IMR-90 (cell line): ENCODE data around the gene DGKZ. TPM values are rescaled to one million over a fixed set of nuclear protein-coding genes. Genes with fewer than 3 reads are reported as not detected.
A peak's percentile ranks its signal among the peaks of the same experiment; 100 is the strongest.

Source experiments
- ATAC-seq: fragments of 200-7000 bp; cut with Tn5 transposase; 2 replicates; pipeline ENCODE4 v1.9.1; 2020; ENCODE audit warnings: low read depth, mild to moderate bottlenecking, moderate library complexity
- BruUV-seq: library from RNA; stranded (reverse); fragments of 400-500 nt; replicated peaks from 2 replicates; lab custom pipeline; 2021; lab: Mats Ljungman, UMichigan
- CTCF ChIA-PET: fragments of 300-600 bp; formaldehyde crosslinking; extraction: SDS; loops from one replicate; lab custom pipeline; 2021; ENCODE audit warnings: antibody characterized with exemption; lab: Yijun Ruan, JAX
- POLR2A ChIA-PET: fragments of 300-600 bp; sonication (Branson Sonifier 250); formaldehyde crosslinking; loops from one replicate; lab custom pipeline; 2022; ENCODE audit warnings: antibody characterized with exemption; ENCODE audit not compliant: unreplicated experiment; lab: Charles Lee
- DNase-seq: peaks from one replicate; pipeline ENCODE4 v3.0.0; 2013
- H2AFZ ChIP-seq: replicated peaks from 2 replicates; pipeline ENCODE3; 2013; ENCODE audit warnings: low read length, mild to moderate bottlenecking; ENCODE audit not compliant: poor library complexity
- H2AK5ac ChIP-seq: 2 replicates; pipeline ENCODE4 v1.6.1; 2013; ENCODE audit warnings: low read depth, low read length, inconsistent platforms
- H2AK9ac ChIP-seq: replicated peaks from 2 replicates; pipeline ENCODE3; 2013; ENCODE audit warnings: mild to moderate bottlenecking, low read depth, low read length, moderate library complexity; ENCODE audit not compliant: poor library complexity
- H2BK120ac ChIP-seq: 2 replicates; pipeline ENCODE4 v1.6.1; 2013; ENCODE audit warnings: low read depth, low read length, inconsistent platforms
- H2BK15ac ChIP-seq: 3 replicates; pipeline ENCODE4 v1.6.1; 2013; ENCODE audit warnings: low read depth, low read length, inconsistent platforms
- H2BK20ac ChIP-seq: 2 replicates; pipeline ENCODE4 v1.6.1; 2013; ENCODE audit warnings: low read depth, mild to moderate bottlenecking, inconsistent platforms, low read length, moderate library complexity
- H2BK5ac ChIP-seq: 2 replicates; pipeline ENCODE4 v1.6.1; 2013; ENCODE audit warnings: mild to moderate bottlenecking, low read depth, low read length, inconsistent platforms; ENCODE audit not compliant: poor library complexity, severe bottlenecking
- H3K14ac ChIP-seq: replicated peaks from 2 replicates; pipeline ENCODE4 v1.6.1; 2013; ENCODE audit warnings: low read depth, low read length, inconsistent platforms
- H3K18ac ChIP-seq: 2 replicates; pipeline ENCODE4 v1.6.1; 2013; ENCODE audit warnings: low read depth, low read length, control low read depth
- H3K23ac ChIP-seq: 2 replicates; pipeline ENCODE4 v1.6.1; 2013; ENCODE audit warnings: low read depth, low read length, inconsistent platforms
- H3K27ac ChIP-seq: 2 replicates; pipeline ENCODE4 v1.5.1; 2013; ENCODE audit warnings: mild to moderate bottlenecking, control low read depth, low read length; ENCODE audit not compliant: insufficient read depth
- H3K27me3 ChIP-seq: 2 replicates; pipeline ENCODE4 v1.6.1; 2013; ENCODE audit warnings: low read length; ENCODE audit not compliant: control insufficient read depth, insufficient read depth
- H3K36me3 ChIP-seq: 2 replicates; pipeline ENCODE4 v1.6.1; 2013; ENCODE audit warnings: low read length, mixed read lengths; ENCODE audit not compliant: control insufficient read depth, insufficient read depth
- H3K4ac ChIP-seq: 2 replicates; pipeline ENCODE4 v1.6.1; 2013; ENCODE audit warnings: low read depth, low read length, inconsistent platforms
- H3K4me1 ChIP-seq: 2 replicates; pipeline ENCODE4 v1.6.1; 2013; ENCODE audit warnings: low read length, mixed read lengths; ENCODE audit not compliant: control insufficient read depth, insufficient read depth
- H3K4me2 ChIP-seq: 2 replicates; pipeline ENCODE4 v1.6.1; 2013; ENCODE audit warnings: low read depth, mild to moderate bottlenecking, control low read depth, low read length, moderate library complexity
- H3K4me3 ChIP-seq: 2 replicates; pipeline ENCODE4 v1.5.1; 2013; ENCODE audit warnings: low read depth, mild to moderate bottlenecking, control low read depth, low read length, moderate library complexity; ENCODE audit not compliant: insufficient read depth
- H3K56ac ChIP-seq: 2 replicates; pipeline ENCODE4 v1.6.1; 2013; ENCODE audit warnings: low read length, inconsistent platforms; ENCODE audit not compliant: insufficient read depth; ENCODE audit errors: extremely low read depth
- H3K79me1 ChIP-seq, 2 experiments: 2 replicates each; pipeline ENCODE4 v1.6.1; 2013; ENCODE audit warnings: low read length in 2 of 2, inconsistent platforms in 1 of 2, low read depth in 1 of 2
- H3K9ac ChIP-seq: 2 replicates; pipeline ENCODE4 v1.6.1; 2013; ENCODE audit warnings: low read depth, low read length, control low read depth
- H3K9me1 ChIP-seq: 2 replicates; pipeline ENCODE4 v1.6.1; 2013; ENCODE audit warnings: low read length, inconsistent platforms; ENCODE audit not compliant: insufficient read depth
- H3K9me3 ChIP-seq: 2 replicates; pipeline ENCODE4 v1.6.1; 2013; ENCODE audit warnings: low read length; ENCODE audit not compliant: control insufficient read depth, insufficient read depth
- H4K20me1 ChIP-seq: 2 replicates; pipeline ENCODE4 v1.6.1; 2013; ENCODE audit warnings: low read length, inconsistent platforms; ENCODE audit not compliant: insufficient read depth
- H4K5ac ChIP-seq: 2 replicates; pipeline ENCODE4 v1.6.1; 2013; ENCODE audit warnings: mild to moderate bottlenecking, low read depth, low read length, control low read depth
- H4K8ac ChIP-seq, 2 experiments: 2 replicates each; pipeline ENCODE4 v1.6.1; 2013; ENCODE audit warnings: low read depth in 2 of 2, low read length in 2 of 2, control low read depth in 1 of 2, inconsistent platforms in 1 of 2
- H4K91ac ChIP-seq: 2 replicates; pipeline ENCODE4 v1.6.1; 2013; ENCODE audit warnings: low read depth, low read length, inconsistent platforms; ENCODE audit not compliant: insufficient read depth
- BHLHE40 ChIP-seq: fragments of 150-350 bp; IDR thresholded peaks from 2 replicates; pipeline ENCODE4 v1.6.1; 2016; ENCODE audit warnings: mild to moderate bottlenecking, low read depth, low read length
- FOS ChIP-seq: fragments of 150-350 bp; IDR thresholded peaks from 2 replicates; pipeline ENCODE4 v1.6.1; 2016; ENCODE audit warnings: low read depth, low read length
- MAZ ChIP-seq: IDR thresholded peaks from 2 replicates; pipeline ENCODE4 v1.6.1; 2012; ENCODE audit warnings: low read depth, mild to moderate bottlenecking, low read length, improper control_type of control experiment, moderate library complexity, borderline replicate concordance
- MXI1 ChIP-seq: IDR thresholded peaks from 2 replicates; pipeline ENCODE4 v1.6.1; 2012; ENCODE audit warnings: low read depth, mild to moderate bottlenecking, low read length, moderate library complexity, borderline replicate concordance
- POLR2A ChIP-seq: IDR thresholded peaks from 2 replicates; pipeline ENCODE4 v1.6.1; 2012; ENCODE audit warnings: mild to moderate bottlenecking, low read depth, low read length
- SMC3 ChIP-seq: fragments of 150-350 bp; IDR thresholded peaks from 2 replicates; pipeline ENCODE4 v1.6.1; 2016; ENCODE audit warnings: low read depth, mild to moderate bottlenecking, antibody characterized with exemption, low read length, moderate library complexity
- WGBS, 2 experiments: methylation state at CpG; one replicate each; pipeline versions ENCODE4 v1.1.5 to v1.1.7; 2013; ENCODE audit warnings: missing lambda C conversion rate in 2 of 2; ENCODE audit not compliant: insufficient read length in 1 of 2; ENCODE audit errors: extremely low coverage in 2 of 2; 5-methylcytosine and 5-hydroxymethylcytosine counted together
- dilution Hi-C: fragments of 300-500 bp; cut with HindIII; formaldehyde crosslinking; loops from one replicate; pipeline ENCODE4 v1.14.3; 2018; ENCODE audit warnings: low sequenced_read_pairs; ENCODE audit not compliant: unreplicated experiment
- in situ Hi-C: fragments of 300-500 bp; cut with MboI; formaldehyde crosslinking; loops from 3 replicates; pipeline ENCODE4 v1.14.3; 2019; ENCODE audit warnings: low sequenced_read_pairs, inconsistent platforms, mixed read lengths
- intact Hi-C: fragments of 100-400 bp; cut with micrococcal nuclease; formaldehyde crosslinking; loops from 2 replicates; pipeline ENCODE4 v1.10.0; 2022
- polyA plus RNA-seq, 3 experiments: library from polyadenylated mRNA; depleted of rRNA; stranded (reverse); fragments of >200 nt; gene quantifications; 2 replicates each; pipeline ENCODE4 v1.2.3, GENCODE V29; 2012; ENCODE audit warnings: low replicate concordance in 1 of 3
- total RNA-seq: library from RNA; depleted of rRNA; stranded (reverse); fragments of >200 nt; gene quantifications from 2 replicates; pipeline ENCODE4 v1.2.3, GENCODE V29; 2012
- TF ChIP-seq, protein P1 (sequence below): fragments of 150-350 bp; IDR thresholded peaks from 2 replicates; pipeline ENCODE4 v1.6.1; 2016; ENCODE audit warnings: low read depth, mild to moderate bottlenecking, low read length, moderate library complexity, borderline replicate concordance

DGKZ gene
- total and polyA plus RNA-seq, 2 of the 4 experiments (the other 2 are of a cell fraction), result 46.8 to 62.0 TPM

DNA sequence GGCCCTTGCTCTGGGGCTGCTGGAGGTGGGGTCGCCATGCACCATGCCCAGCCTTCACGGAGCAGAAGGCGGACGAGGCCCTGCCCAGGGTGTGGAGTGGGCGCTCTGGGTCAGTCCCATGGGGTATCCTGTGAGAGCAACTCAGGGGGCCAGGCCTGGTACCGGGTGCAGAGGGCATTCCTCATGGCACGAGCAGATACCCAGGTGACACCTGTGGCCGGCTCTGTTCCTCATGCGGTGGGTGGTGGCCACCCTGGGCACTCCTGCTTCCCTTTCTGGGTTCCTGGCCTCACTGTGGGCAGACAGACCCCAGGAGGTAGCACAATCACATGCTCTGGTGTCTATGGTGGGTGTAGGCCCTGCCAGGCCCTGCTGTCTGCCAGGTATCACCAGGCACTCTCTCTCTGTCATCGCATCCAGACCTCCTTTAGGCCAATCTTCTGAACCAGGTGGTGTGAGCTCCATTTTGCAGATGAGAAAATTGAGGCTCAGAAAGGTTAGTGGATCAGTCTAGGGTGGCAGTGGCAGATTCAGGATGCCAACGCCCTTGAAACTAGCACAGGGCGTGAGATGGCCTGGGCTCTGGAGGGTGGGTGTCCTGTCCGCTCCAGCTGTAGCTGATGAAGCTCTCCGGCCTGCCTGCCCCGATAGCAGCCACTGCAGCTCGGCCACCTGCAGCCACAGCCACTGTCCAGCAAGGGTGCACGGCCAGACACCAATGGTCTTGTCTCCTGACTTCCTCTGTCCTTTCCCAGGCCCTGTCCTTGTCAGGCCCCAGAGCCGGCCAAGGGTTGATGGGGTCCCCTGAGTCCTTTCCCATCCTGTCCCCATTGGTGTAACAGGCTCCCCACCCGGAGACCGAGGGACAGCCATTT lies 15.1 kb downstream of the DGKZ start:
- Histone ChIP-seq H3K27ac (peak overlapping the region; percentile 48), H3K9me3 (no peaks in the 10 kb centered on the region), H3K14ac (peak overlapping the region; percentile 87), H3K18ac (peak overlapping the region; percentile 79), H3K4me3 (no peak overlapping the region), H2AK9ac (peak overlapping the region; percentile 73), H2AK5ac (peak overlapping the region; percentile 98), H3K36me3 (no peaks in the 10 kb centered on the region), H3K23ac (peak overlapping the region; percentile 93), H3K9ac (peak overlapping the region; percentile 49), H3K9me1 (peaks cover 10% of the 10 kb centered on the region), H4K91ac (peak overlapping the region; percentile 80), H4K5ac (peak overlapping the region; percentile 85), H2BK5ac (peak overlapping the region; percentile 67), H4K8ac (peak overlapping the region in 1 of 2 experiments; percentile 93; a peak in 2 of 4 replicates), H4K20me1 (peaks cover 21% of the 10 kb centered on the region), H3K56ac (no peak overlapping the region), H3K4me1 (peaks cover 37% of the 10 kb centered on the region), H3K79me1 (peaks cover 41 to 61% of the 10 kb centered on the region in 2 experiments), H2BK120ac (peak overlapping the region; percentile 76), H3K27me3 (no peaks in the 10 kb centered on the region), H2BK15ac (peak overlapping the region; percentile 58; the same call in 1 of the 3 replicates), H3K4ac (peak overlapping the region; percentile 80), H2AFZ (peak overlapping the region; percentile 78), H2BK20ac (no peak overlapping the region; the same call in 1 of the 2 replicates), H3K4me2 (peak overlapping the region; percentile 41; the same call in 1 of the 2 replicates)
- POLR2A ChIA-PET, result no interaction called here
- CTCF ChIA-PET, result interaction anchor here (0.9 kb wide), 1 partner anchor 15 kb away, joined by 5 read pairs; the partner anchor contains the start of gene DGKZ
- in situ Hi-C loops, result no loop called here
- WGBS, 2 experiments, result 92% methylated on average over 13 of the region's 20 CpGs; no CpG with 5 or more reads in 1 of the 2 experiments
- TF ChIP-seq, protein P1, sequence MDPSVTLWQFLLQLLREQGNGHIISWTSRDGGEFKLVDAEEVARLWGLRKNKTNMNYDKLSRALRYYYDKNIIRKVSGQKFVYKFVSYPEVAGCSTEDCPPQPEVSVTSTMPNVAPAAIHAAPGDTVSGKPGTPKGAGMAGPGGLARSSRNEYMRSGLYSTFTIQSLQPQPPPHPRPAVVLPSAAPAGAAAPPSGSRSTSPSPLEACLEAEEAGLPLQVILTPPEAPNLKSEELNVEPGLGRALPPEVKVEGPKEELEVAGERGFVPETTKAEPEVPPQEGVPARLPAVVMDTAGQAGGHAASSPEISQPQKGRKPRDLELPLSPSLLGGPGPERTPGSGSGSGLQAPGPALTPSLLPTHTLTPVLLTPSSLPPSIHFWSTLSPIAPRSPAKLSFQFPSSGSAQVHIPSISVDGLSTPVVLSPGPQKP, result no peak
- TF ChIP-seq FOS (no peak), BHLHE40 (no peak), POLR2A (no peak), SMC3 (no peak), MAZ (no peak), MXI1 (no peak)
- BruUV-seq, result no TSS peak
- intact Hi-C loops, result no loop called here
- DNase-seq (no peak), ATAC-seq (no peak)
- dilution Hi-C loops, result no loop called here
